Lower leg skin (tissue), 3 donors: Measurements from ENCODE around the gene UQCC2.

ENCODE experiments used
- POLR2A ChIP-seq, 2 donors: fragments of 450-650 bp; IDR thresholded peaks; one replicate each; pipeline ENCODE4 v1.6.1; 2016 to 2017; ENCODE audit warnings: antibody characterized with exemption in 2 of 2, mild to moderate bottlenecking in 1 of 2, moderate library complexity in 1 of 2
- TF ChIP-seq, protein P1 (sequence below), 3 donors: fragments of 450-650 bp; IDR thresholded peaks; one replicate each; pipeline ENCODE4 v1.5.1; 2016; ENCODE audit warnings: antibody characterized with exemption in 3 of 3, mild to moderate bottlenecking in 3 of 3, moderate library complexity in 2 of 3

- TF ChIP-seq, protein P1, sequence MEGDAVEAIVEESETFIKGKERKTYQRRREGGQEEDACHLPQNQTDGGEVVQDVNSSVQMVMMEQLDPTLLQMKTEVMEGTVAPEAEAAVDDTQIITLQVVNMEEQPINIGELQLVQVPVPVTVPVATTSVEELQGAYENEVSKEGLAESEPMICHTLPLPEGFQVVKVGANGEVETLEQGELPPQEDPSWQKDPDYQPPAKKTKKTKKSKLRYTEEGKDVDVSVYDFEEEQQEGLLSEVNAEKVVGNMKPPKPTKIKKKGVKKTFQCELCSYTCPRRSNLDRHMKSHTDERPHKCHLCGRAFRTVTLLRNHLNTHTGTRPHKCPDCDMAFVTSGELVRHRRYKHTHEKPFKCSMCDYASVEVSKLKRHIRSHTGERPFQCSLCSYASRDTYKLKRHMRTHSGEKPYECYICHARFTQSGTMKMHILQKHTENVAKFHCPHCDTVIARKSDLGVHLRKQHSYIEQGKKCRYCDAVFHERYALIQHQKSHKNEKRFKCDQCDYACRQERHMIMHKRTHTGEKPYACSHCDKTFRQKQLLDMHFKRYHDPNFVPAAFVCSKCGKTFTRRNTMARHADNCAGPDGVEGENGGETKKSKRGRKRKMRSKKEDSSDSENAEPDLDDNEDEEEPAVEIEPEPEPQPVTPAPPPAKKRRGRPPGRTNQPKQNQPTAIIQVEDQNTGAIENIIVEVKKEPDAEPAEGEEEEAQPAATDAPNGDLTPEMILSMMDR (IDR thresholded peaks at IDR 0.05), result no peak
- no peak for TF ChIP-seq POLR2A (IDR thresholded peaks at IDR 0.05)
Observed at GRCh38 chr6:33728438-33728837, 16.9 kb upstream of the UQCC2 start.
